ENCODE measurements around the gene CDCP2.

CDCP2 gene

GRCh38 chr1:54144366-54144765 lies 8.4 kb downstream of the CDCP2 start:
- H3K4me3 ChIP-seq (ENCODE audit: low read depth, low read length) = no peak overlapping the region
- no peak for TF ChIP-seq CTCF (IDR thresholded peaks at IDR 0.05; ENCODE audit: low read depth, low read length)
- no peak for DNase-seq (ENCODE audit: low read depth, low spot score)
- in situ Hi-C loops (cut with HindIII; ENCODE audit: low sequenced_read_pairs) = no loop called here

GRCh38 chr1:54142146-54142900 lies 10.5 kb downstream of the CDCP2 start:
- in situ Hi-C loops (cut with HindIII; ENCODE audit: low sequenced_read_pairs) = no loop called here
- no peak for TF ChIP-seq CTCF (IDR thresholded peaks at IDR 0.05; ENCODE audit: low read depth, low read length)
- no peak overlapping the region for H3K4me3 ChIP-seq (ENCODE audit: low read depth, low read length)
- no peak for DNase-seq (ENCODE audit: low read depth, low spot score)

GRCh38 chr1:54139711-54140110 lies 13.1 kb downstream of the CDCP2 start:
- in situ Hi-C loops (cut with HindIII; ENCODE audit: low sequenced_read_pairs) = no loop called here
- no peak for TF ChIP-seq CTCF (IDR thresholded peaks at IDR 0.05; ENCODE audit: low read depth, low read length)
- no peak for DNase-seq (ENCODE audit: low read depth, low spot score)
- no peak overlapping the region for H3K4me3 ChIP-seq (ENCODE audit: low read depth, low read length)

GRCh38 chr1:54138994-54139393 lies 13.8 kb downstream of the CDCP2 start:
- in situ Hi-C loops (cut with HindIII; ENCODE audit: low sequenced_read_pairs) = no loop called here
- DNase-seq (ENCODE audit: low read depth, low spot score) = no peak
- no peak overlapping the region for H3K4me3 ChIP-seq (ENCODE audit: low read depth, low read length)
- no peak for TF ChIP-seq CTCF (IDR thresholded peaks at IDR 0.05; ENCODE audit: low read depth, low read length)

GRCh38 chr1:54137534-54138061 lies 15.2 kb downstream of the CDCP2 start:
- H3K4me3 ChIP-seq (ENCODE audit: low read depth, low read length) = no peak overlapping the region
- peak; percentile 83 for DNase-seq (ENCODE audit: low read depth, low spot score)
- no peak for TF ChIP-seq CTCF (IDR thresholded peaks at IDR 0.05; ENCODE audit: low read depth, low read length)
- in situ Hi-C loops (cut with HindIII; ENCODE audit: low sequenced_read_pairs) = no loop called here

GRCh38 chr1:54136963-54137533 lies 15.8 kb downstream of the CDCP2 start:
- TF ChIP-seq CTCF (IDR thresholded peaks at IDR 0.05; ENCODE audit: low read depth, low read length) = no peak
- in situ Hi-C loops (cut with HindIII; ENCODE audit: low sequenced_read_pairs) = no loop called here
- no peak for DNase-seq (ENCODE audit: low read depth, low spot score)
- H3K4me3 ChIP-seq (ENCODE audit: low read depth, low read length) = no peak overlapping the region
